ENCODE data around the gene C16orf74. TPM values are rescaled to one million over a fixed set of nuclear protein-coding genes. Genes with fewer than 3 reads are reported as not detected.

The C16orf74 gene
- total and polyA plus RNA-seq, 8 donors, result 0.37 to 1.3 (median 0.72) TPM

DNA sequence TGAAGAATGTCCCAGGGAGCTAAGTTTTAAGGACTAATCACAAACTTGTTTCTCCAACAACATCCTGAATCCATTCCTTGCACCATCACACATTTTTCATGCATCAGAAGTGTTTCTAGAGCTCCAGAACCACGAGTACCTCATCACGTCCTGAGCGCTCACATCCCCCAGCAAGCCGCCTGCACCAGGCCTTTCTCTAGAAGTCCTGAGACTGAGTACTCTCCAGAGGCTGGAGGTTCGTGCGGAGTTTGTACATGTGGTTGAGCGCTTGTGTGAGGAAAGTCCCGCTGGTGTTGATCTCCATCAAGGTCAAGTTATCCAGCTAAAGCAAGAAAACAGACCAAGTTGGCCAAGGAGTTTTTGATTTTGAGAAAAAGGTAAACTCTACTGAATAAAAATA, 72.9 kb downstream of the C16orf74 start:
- peaks cover 14 to 22% (median 21%) of the 10 kb centered on the region in 3 donors for H3K4me1 ChIP-seq
- no peak overlapping the region for H3K4me3 ChIP-seq
- FAIRE-seq (no peak), DNase-seq (peak in 1 of 6 donors; percentile 25), ATAC-seq (peak in 1 of 4 donors; percentile 4)
- no peaks in the 10 kb centered on the region for H3K27me3 ChIP-seq
- TF ChIP-seq, protein P1, sequence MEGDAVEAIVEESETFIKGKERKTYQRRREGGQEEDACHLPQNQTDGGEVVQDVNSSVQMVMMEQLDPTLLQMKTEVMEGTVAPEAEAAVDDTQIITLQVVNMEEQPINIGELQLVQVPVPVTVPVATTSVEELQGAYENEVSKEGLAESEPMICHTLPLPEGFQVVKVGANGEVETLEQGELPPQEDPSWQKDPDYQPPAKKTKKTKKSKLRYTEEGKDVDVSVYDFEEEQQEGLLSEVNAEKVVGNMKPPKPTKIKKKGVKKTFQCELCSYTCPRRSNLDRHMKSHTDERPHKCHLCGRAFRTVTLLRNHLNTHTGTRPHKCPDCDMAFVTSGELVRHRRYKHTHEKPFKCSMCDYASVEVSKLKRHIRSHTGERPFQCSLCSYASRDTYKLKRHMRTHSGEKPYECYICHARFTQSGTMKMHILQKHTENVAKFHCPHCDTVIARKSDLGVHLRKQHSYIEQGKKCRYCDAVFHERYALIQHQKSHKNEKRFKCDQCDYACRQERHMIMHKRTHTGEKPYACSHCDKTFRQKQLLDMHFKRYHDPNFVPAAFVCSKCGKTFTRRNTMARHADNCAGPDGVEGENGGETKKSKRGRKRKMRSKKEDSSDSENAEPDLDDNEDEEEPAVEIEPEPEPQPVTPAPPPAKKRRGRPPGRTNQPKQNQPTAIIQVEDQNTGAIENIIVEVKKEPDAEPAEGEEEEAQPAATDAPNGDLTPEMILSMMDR (IDR thresholded peaks at IDR 0.05), result no peak
- WGBS, 2 donors, result 70 to 72% methylated on average over 8 of the region's 8 CpGs
- no peak overlapping the region for H3K27ac ChIP-seq
- peaks cover 0 to 12% (median 0%) of the 10 kb centered on the region in 3 donors for H3K36me3 ChIP-seq
- intact Hi-C loops (cut with DNase I), result no loop called here
- H3K9me3 ChIP-seq, result no peaks in the 10 kb centered on the region

DNA sequence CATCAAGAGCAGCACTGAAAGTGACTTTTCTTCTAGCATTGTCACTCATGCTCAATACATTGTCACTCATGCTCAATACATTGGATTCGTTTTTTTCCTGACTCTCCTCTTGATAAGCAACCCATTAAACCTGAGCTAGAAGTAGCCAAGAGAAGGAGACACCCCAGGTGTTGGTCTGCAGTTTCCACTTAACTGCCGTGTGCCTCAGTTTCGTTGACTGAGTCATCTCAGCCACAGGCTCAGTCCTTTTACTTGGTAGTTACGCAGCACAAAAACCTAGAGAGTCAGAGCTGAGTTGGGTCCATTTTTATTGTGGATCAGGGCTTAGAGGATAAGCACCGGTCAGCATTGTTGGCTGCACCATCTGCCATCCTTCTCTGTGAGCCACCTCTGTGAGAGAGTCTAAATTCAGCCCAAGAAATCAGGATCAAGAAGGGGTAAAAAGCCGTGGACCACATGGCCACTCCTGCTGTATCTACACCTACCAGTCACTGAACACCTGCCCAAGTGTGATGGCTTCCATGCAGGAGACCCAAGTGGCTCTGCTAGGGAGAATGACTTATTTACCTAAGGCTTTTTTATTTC, 73.4 kb downstream of the C16orf74 start:
- H3K36me3 ChIP-seq, result peaks cover 0 to 17% (median 0%) of the 10 kb centered on the region in 3 donors

DNA sequence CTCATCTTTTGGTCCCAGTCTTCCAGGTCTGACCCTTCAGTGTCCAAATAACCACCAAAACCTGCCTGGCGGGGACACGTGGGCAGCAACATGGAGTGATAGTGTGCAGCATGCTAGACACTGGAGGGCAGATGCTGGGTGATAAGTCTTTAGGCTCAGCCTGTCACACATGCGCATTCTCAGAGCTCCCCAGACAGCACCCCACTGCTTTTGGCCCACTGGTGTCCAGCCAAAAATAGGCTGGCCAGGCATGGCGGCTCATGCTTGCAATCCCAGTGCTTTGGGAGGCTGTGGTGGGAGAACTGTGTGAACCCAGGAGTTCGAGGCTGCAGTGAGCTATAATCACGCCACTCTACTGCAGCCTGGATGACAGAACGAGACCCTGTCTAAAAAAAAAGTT, 74.4 kb downstream of the C16orf74 start:
- DNase-seq (peak in 2 of 6 donors; percentile 14 to 34), FAIRE-seq (no peak), ATAC-seq (no peak)
- TF ChIP-seq, protein P1 (IDR thresholded peaks at IDR 0.05), result no peak
- peaks cover 0 to 27% (median 5%) of the 10 kb centered on the region in 3 donors for H3K36me3 ChIP-seq
- H3K9me3 ChIP-seq, result no peaks in the 10 kb centered on the region
- intact Hi-C loops (cut with DNase I), result no loop called here
- H3K27ac ChIP-seq, result no peak overlapping the region
- no peaks in the 10 kb centered on the region for H3K27me3 ChIP-seq
- H3K4me1 ChIP-seq, result peaks cover 14 to 24% (median 21%) of the 10 kb centered on the region in 3 donors
- 92 to 97% methylated on average over 7 of the region's 7 CpGs for WGBS, 2 donors
- H3K4me3 ChIP-seq, result no peak overlapping the region

More for the DNA sequence above, 73.4 kb downstream of the C16orf74 start:
- H3K27me3 ChIP-seq, result no peaks in the 10 kb centered on the region
- no peak overlapping the region for H3K27ac ChIP-seq
- peaks cover 14 to 24% (median 21%) of the 10 kb centered on the region in 3 donors for H3K4me1 ChIP-seq
- intact Hi-C loops (cut with DNase I), result no loop called here
- no peaks in the 10 kb centered on the region for H3K9me3 ChIP-seq
- WGBS, 2 donors, result 78 to 79% methylated on average over 6 of the region's 6 CpGs
- FAIRE-seq (no peak), ATAC-seq (no peak), DNase-seq (peak in 1 of 6 donors; percentile 1)
- TF ChIP-seq, protein P1 (IDR thresholded peaks at IDR 0.05), result no peak
- no peak overlapping the region for H3K4me3 ChIP-seq

DNA sequence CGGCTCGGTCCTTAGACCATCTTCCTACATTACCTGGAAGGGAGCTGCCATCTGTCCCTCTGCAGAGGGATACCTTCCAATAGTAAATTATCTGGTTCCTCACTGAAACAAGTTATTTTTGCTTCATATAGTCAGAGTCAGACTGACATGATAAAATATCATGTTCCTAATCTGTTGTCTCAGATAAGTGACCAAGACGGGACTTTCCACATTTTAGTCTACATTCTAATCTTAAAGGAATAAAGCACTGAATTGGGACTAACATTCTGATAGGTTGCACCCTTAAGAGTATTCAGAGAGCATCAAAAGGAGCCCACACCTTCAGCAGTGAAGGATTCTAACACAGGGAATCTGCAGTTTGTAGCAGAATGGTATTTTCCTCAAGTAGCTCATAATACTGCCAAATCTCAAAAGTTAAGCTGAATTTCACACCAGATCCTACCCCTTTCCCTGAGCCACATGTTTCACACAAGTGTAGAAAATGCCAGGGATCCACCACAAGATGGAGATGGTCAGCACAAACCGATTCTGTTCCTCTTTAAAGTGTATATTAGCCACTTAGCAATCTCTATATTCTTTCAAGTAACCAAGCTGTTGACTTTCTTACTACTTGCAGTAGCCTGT, 75.5 kb downstream of the C16orf74 start:
- H3K9me3 ChIP-seq, result no peaks in the 10 kb centered on the region
- no peak overlapping the region for H3K27ac ChIP-seq
- intact Hi-C loops (cut with DNase I), result no loop called here
- DNase-seq (peak in 1 of 6 donors; percentile 4), ATAC-seq (no peak), FAIRE-seq (no peak)
- H3K36me3 ChIP-seq, result peaks cover 0 to 36% (median 7%) of the 10 kb centered on the region in 3 donors
- peaks cover 14 to 24% (median 21%) of the 10 kb centered on the region in 3 donors for H3K4me1 ChIP-seq
- H3K27me3 ChIP-seq, result no peaks in the 10 kb centered on the region
- no peak overlapping the region for H3K4me3 ChIP-seq
- 55% methylated on average over 4 of the region's 4 CpGs for WGBS, 2 donors
- TF ChIP-seq, protein P1 (IDR thresholded peaks at IDR 0.05), result no peak

DNA sequence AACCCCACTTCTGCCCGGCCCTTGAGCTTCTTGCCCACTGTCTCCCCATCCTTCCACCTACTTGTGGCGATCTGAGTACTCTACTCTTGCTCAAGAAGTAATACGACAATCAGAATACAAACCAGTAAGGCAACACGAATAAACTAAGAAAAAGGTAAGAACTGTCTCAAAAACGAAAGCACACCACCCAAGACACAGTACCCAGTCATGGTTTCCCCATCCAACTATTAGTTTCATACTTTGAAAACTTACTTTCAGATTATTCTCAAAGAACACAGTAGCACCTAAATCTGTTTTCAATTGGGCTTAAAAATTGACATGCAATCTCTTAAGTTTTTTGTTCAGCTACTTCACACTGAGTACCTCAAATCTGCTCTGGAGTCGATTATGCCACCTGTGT, 76.1 kb downstream of the C16orf74 start:
- intact Hi-C loops (cut with DNase I), result no loop called here

More for the DNA sequence above, 76.1 kb downstream of the C16orf74 start:
- no peaks in the 10 kb centered on the region for H3K9me3 ChIP-seq
- H3K36me3 ChIP-seq, result peaks cover 0 to 36% (median 7%) of the 10 kb centered on the region in 3 donors
- H3K27ac ChIP-seq, result peak overlapping the region in 3 of 4 donors; percentile 42 to 78 (median 61)
- TF ChIP-seq, protein P1 (IDR thresholded peaks at IDR 0.05), result no peak
- 80 to 83% methylated on average over 6 of the region's 6 CpGs for WGBS, 2 donors
- H3K4me3 ChIP-seq, result no peak overlapping the region
- H3K4me1 ChIP-seq, result peaks cover 14 to 24% (median 21%) of the 10 kb centered on the region in 3 donors
- H3K27me3 ChIP-seq, result no peaks in the 10 kb centered on the region
- ATAC-seq, result no peak
- DNase-seq, result no peak
- FAIRE-seq, result no peak

All from pancreas (tissue), 10 donors.